Stimulated activated naive B cell treated with anti-CD40 and anti-IgM and Interleukin-4, amounts not matched to agents 10 μg/mL and 1 μg/mL and 100 μg/mL, for 72 hours (primary cell): Measurements from ENCODE around the gene SNX18.
"Not testable (repeated sequence)": the region's sequence is repeated elsewhere in the genome, so short reads cannot be mapped to it uniquely, and the experiment has no call there.

Experiments used
- ATAC-seq, 2 donors: fragments of 150-1000 bp; cut with Tn5 transposase; replicated peaks; 2 replicates each; pipeline ENCODE4 v1.10.0; 2021; ENCODE audit warnings: moderate library complexity in 1 of 2
- DNase-seq: peaks from one replicate; pipeline ENCODE4 v3.0.0; 2021
- H3K27ac Mint-ChIP-seq: one replicate; pipeline ENCODE4 v1.8.0; 2022; ENCODE audit warnings: mild to moderate bottlenecking, mixed read lengths
- H3K27me3 Mint-ChIP-seq, 2 donors: one replicate each; pipeline ENCODE4 v1.8.0; 2022; ENCODE audit warnings: mixed read lengths in 2 of 2
- H3K36me3 Mint-ChIP-seq, 2 donors: one replicate each; pipeline ENCODE4 v1.8.0; 2022; ENCODE audit warnings: mixed read lengths in 2 of 2, mild to moderate bottlenecking in 1 of 2
- H3K4me1 Mint-ChIP-seq, 2 donors: one replicate each; pipeline ENCODE4 v1.8.0; 2022; ENCODE audit warnings: mixed read lengths in 2 of 2, mild to moderate bottlenecking in 1 of 2
- H3K4me3 Mint-ChIP-seq, 2 donors: one replicate each; pipeline ENCODE4 v1.8.0; 2022; ENCODE audit warnings: mild to moderate bottlenecking in 2 of 2, mixed read lengths in 2 of 2, moderate library complexity in 1 of 2
- H3K9me3 Mint-ChIP-seq, 2 donors: one replicate each; pipeline ENCODE4 v1.8.0; 2022; ENCODE audit warnings: mixed read lengths in 2 of 2, mild to moderate bottlenecking in 1 of 2

The SNX18 gene

DNA sequence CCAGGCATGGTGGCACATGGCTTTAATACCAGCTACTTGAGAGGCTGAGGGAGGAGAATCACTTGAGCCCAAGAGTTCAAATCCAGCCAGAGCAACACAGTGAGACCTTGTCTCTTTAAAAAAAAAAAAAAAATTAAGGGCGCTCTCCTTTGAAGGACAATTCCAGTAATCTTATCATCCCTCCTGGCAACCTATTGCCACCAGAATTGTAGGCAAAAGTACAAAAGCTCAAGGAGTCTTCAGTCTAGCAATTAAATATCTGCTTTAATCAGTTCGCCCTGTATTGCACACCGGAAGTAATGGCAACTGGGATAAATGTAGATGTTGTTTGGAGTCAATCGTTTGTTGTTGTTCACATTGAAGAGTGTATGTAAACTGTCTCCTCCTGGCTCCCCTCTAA, 7.7 kb downstream of the SNX18 start:
- H3K27me3 Mint-ChIP-seq = no peaks in the 10 kb centered on the region
- H3K4me3 Mint-ChIP-seq = no peak overlapping the region
- H3K9me3 Mint-ChIP-seq = no peaks in the 10 kb centered on the region
- DNase-seq (no peak), ATAC-seq (no peak)
- H3K36me3 Mint-ChIP-seq = peaks cover 20 to 31% of the 10 kb centered on the region in 2 donors
- H3K4me1 Mint-ChIP-seq = peaks cover 16 to 33% of the 10 kb centered on the region in 2 donors
- no peak overlapping the region for H3K27ac Mint-ChIP-seq

- no peak for DNase-seq
- Mint-ChIP-seq H3K27me3 (no peaks in the 10 kb centered on the region), H3K27ac (no peak overlapping the region), H3K4me1 (peaks cover 12 to 30% of the 10 kb centered on the region in 2 donors), H3K36me3 (peaks cover 17 to 26% of the 10 kb centered on the region in 2 donors), H3K9me3 (no peaks in the 10 kb centered on the region), H3K4me3 (no peak overlapping the region)
- ATAC-seq = no peak
Measured at GRCh38 chr5:54525692-54526091, 8.1 kb downstream of the SNX18 start.

- H3K36me3 Mint-ChIP-seq = peaks cover 22 to 31% of the 10 kb centered on the region in 2 donors
- no peak overlapping the region for H3K4me3 Mint-ChIP-seq
- H3K4me1 Mint-ChIP-seq = peaks cover 15 to 34% of the 10 kb centered on the region in 2 donors
- DNase-seq (no peak), ATAC-seq (no peak)
- no peaks in the 10 kb centered on the region for H3K9me3 Mint-ChIP-seq
- no peak overlapping the region for H3K27ac Mint-ChIP-seq
- H3K27me3 Mint-ChIP-seq = no peaks in the 10 kb centered on the region
Measured at GRCh38 chr5:54526604-54527288, 9.2 kb downstream of the SNX18 start.

- no peaks in the 10 kb centered on the region for H3K27me3 Mint-ChIP-seq
- DNase-seq = no peak
- H3K4me1 Mint-ChIP-seq = peaks cover 24 to 26% of the 10 kb centered on the region in 2 donors
- H3K4me3 Mint-ChIP-seq = no peak overlapping the region
- no peaks in the 10 kb centered on the region for H3K9me3 Mint-ChIP-seq
- H3K36me3 Mint-ChIP-seq = peaks cover 23 to 27% of the 10 kb centered on the region in 2 donors
- H3K27ac Mint-ChIP-seq = no peak overlapping the region
- ATAC-seq = no peak
Measured at GRCh38 chr5:54528633-54529209, 11.2 kb downstream of the SNX18 start.

DNA sequence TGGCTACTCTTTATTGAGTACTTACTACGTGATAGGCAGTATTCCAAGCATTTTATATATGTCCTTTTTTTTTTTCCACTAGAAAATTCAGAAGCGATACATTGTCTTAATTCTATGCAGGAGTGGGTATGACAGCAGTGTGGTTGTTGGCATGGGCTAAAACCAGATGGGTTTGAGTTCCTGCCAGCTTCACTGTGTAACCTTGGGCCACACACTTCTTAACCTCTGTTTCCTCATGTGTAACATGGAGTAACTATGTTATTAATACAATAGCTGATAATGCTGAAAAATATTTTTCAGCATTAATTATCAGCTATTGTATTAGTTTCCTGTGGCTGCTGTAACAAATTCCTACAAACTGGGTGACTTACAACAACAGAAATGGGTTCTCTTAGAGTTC, 12.0 kb downstream of the SNX18 start:
- H3K27ac Mint-ChIP-seq = no peak overlapping the region
- peaks cover 27 to 33% of the 10 kb centered on the region in 2 donors for H3K4me1 Mint-ChIP-seq
- H3K36me3 Mint-ChIP-seq = peaks cover 18 to 29% of the 10 kb centered on the region in 2 donors
- no peak for DNase-seq
- no peak overlapping the region for H3K4me3 Mint-ChIP-seq
- no peaks in the 10 kb centered on the region for H3K9me3 Mint-ChIP-seq
- H3K27me3 Mint-ChIP-seq = no peaks in the 10 kb centered on the region
- no peak for ATAC-seq

DNA sequence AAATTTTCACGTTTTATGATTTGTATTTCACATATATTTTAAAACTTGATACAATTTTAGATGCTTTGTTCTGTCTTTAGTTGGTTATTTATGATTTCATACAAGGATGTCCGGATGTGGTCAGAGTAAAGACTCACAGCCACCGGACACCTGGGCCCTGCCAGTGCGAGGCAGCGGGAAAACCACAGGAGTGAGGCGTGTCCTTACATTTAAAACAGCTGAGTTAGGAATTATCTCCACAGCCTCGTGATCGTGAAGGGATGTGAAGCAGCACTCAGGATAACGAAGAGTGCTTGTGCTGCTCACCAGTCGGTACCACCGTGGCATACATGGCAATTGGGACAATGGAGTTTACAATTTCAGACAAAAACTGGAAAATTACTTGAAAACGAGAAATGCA, 14.0 kb downstream of the SNX18 start:
- peaks cover 21 to 41% of the 10 kb centered on the region in 2 donors for H3K36me3 Mint-ChIP-seq
- peak overlapping the region; percentile 75 for H3K27ac Mint-ChIP-seq
- no peak for ATAC-seq
- H3K27me3 Mint-ChIP-seq = no peaks in the 10 kb centered on the region
- peaks cover 30 to 50% of the 10 kb centered on the region in 2 donors for H3K4me1 Mint-ChIP-seq
- no peaks in the 10 kb centered on the region for H3K9me3 Mint-ChIP-seq
- peak overlapping the region in 1 of 2 donors; percentile 31 for H3K4me3 Mint-ChIP-seq
- no peak for DNase-seq

DNA sequence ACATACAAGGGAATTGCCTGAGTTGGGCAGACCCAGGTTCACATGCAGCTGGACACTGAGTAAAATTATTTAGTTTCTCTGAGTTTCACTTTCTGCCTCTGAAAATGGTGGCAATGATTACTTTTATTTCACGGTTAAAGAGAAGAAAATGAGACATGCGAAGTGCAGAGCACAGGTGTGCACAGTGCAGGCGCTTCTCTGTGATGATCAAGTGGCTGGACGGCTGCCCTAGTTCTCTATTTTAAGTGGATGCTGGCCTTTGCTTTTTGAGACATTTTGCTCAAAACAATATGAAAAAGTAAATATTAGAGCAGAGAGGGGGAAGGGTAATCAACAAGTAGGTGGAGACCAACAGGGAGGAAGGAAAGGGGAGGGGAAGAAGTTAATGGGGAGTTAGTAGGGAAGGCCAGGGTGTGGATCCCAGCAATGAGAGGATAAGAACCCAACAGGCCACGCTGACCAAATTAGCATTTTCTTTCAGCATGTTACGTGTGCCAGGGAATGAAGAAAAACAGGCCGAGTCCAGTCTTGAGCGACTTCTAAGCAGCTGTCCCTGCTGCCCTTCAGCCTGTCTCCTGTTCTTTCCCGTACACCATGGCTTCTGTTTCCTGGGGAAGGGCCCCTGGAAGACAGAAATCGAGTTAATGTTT, 16.1 kb downstream of the SNX18 start:
- Mint-ChIP-seq H3K27ac (peak overlapping the region; percentile 89), H3K4me3 (no peak overlapping the region), H3K36me3 (peaks cover 21 to 46% of the 10 kb centered on the region in 2 donors), H3K4me1 (peaks cover 42 to 70% of the 10 kb centered on the region in 2 donors), H3K9me3 (no peaks in the 10 kb centered on the region), H3K27me3 (no peaks in the 10 kb centered on the region)
- no peak for ATAC-seq
- no peak for DNase-seq

GRCh38 chr5:54534191-54535004, 16.8 kb downstream of the SNX18 start:
- Mint-ChIP-seq H3K9me3 (no peaks in the 10 kb centered on the region), H3K4me3 (peak overlapping the region in 1 of 2 donors; percentile 9), H3K36me3 (peaks cover 26 to 51% of the 10 kb centered on the region in 2 donors), H3K27me3 (no peaks in the 10 kb centered on the region), H3K4me1 (peaks cover 47 to 75% of the 10 kb centered on the region in 2 donors), H3K27ac (peak overlapping the region; percentile 87)
- ATAC-seq = no peak
- no peak for DNase-seq

- Mint-ChIP-seq H3K4me1 (peaks cover 45 to 79% of the 10 kb centered on the region in 2 donors), H3K27me3 (no peaks in the 10 kb centered on the region), H3K27ac (no peak overlapping the region), H3K36me3 (peaks cover 33 to 56% of the 10 kb centered on the region in 2 donors), H3K9me3 (no peaks in the 10 kb centered on the region), H3K4me3 (no peak overlapping the region)
- ATAC-seq (no peak), DNase-seq (no peak)
Measured at GRCh38 chr5:54535149-54535844, 17.7 kb downstream of the SNX18 start.

DNA sequence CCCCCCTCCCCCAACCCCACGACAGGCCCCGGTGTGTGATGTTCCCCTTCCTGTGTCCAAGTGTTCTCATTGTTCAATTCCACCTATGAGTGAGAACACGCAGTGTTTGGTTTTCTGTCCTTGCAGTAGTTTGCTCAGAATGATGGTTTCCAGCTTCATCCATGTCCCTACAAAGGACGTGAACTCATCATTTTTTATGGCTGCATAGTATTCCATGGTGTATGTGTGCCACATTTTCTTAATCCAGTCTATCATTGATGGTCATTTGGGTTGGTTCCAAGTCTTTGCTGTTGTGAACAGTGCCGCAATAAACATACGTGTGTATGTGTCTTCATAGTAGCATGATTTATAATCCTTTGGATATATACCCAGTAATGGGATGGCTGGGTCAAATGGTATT, 18.8 kb downstream of the SNX18 start:
- Mint-ChIP-seq H3K4me1 (peaks cover 44 to 75% of the 10 kb centered on the region in 2 donors), H3K36me3 (peaks cover 30 to 51% of the 10 kb centered on the region in 2 donors)
- DNase-seq, H3K9me3 Mint-ChIP-seq, ATAC-seq, H3K27me3 Mint-ChIP-seq, H3K4me3 Mint-ChIP-seq, H3K27ac Mint-ChIP-seq: not testable (repeated sequence)

- Mint-ChIP-seq H3K4me1 (peaks cover 42 to 74% of the 10 kb centered on the region in 2 donors), H3K27ac (peak overlapping the region; percentile 60), H3K36me3 (peaks cover 25 to 47% of the 10 kb centered on the region in 2 donors)
- H3K4me3 Mint-ChIP-seq, H3K27me3 Mint-ChIP-seq, DNase-seq, ATAC-seq, H3K9me3 Mint-ChIP-seq: not testable (repeated sequence)
Measured at GRCh38 chr5:54536861-54537260, 19.3 kb downstream of the SNX18 start.

GRCh38 chr5:54537725-54538124, 20.2 kb downstream of the SNX18 start:
- H3K4me1 Mint-ChIP-seq = peaks cover 48 to 75% of the 10 kb centered on the region in 2 donors
- DNase-seq (no peak), ATAC-seq (no peak)
- H3K36me3 Mint-ChIP-seq = peaks cover 24 to 47% of the 10 kb centered on the region in 2 donors
- H3K27ac Mint-ChIP-seq = no peak overlapping the region
- no peaks in the 10 kb centered on the region for H3K9me3 Mint-ChIP-seq
- no peaks in the 10 kb centered on the region for H3K27me3 Mint-ChIP-seq
- H3K4me3 Mint-ChIP-seq = no peak overlapping the region

DNA sequence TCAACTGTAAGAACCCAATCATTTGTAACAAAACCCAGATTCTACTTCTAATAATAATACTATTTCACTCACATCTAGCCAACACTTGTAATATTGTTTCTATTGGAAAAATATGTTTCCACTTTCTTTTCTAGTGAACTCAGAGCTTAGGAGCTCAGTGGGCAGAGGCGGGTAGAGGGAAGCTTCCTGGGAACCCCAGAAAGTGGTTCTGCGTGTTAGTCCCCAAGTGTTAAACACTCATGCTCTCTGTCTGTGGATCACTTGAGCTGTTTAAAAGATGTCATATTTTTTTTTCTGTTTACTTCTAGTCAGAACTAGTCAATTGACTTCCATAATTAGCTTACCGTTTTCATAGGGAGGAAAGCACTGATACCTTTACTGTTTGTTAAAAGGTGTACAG, 20.6 kb downstream of the SNX18 start:
- Mint-ChIP-seq H3K36me3 (peaks cover 24 to 50% of the 10 kb centered on the region in 2 donors), H3K9me3 (no peaks in the 10 kb centered on the region), H3K4me3 (no peak overlapping the region), H3K4me1 (peaks cover 48 to 75% of the 10 kb centered on the region in 2 donors), H3K27me3 (no peaks in the 10 kb centered on the region), H3K27ac (no peak overlapping the region)
- DNase-seq (no peak), ATAC-seq (no peak)

DNA sequence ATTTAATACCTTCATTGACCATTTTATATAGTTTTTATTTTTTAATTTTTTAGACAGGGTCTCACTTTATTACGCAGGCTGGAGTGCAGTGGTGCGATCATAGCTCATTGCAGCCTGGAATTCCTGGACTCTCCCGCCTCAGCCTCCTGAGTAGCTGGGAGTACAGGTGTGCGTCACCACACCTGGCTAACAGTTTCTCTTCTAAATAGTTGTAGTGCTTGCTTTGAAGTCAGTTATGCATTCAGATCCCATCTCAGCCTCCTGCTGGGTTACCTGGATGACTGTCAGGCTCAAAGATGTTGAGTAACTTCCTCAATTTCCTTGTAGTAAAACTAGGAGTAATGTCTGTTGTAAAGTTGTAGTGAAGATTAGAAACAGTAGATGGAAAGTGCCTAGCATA, 21.4 kb downstream of the SNX18 start:
- Mint-ChIP-seq H3K27ac (no peak overlapping the region), H3K9me3 (no peaks in the 10 kb centered on the region), H3K4me3 (no peak overlapping the region), H3K36me3 (peaks cover 21 to 44% of the 10 kb centered on the region in 2 donors), H3K4me1 (peaks cover 41 to 66% of the 10 kb centered on the region in 2 donors), H3K27me3 (no peaks in the 10 kb centered on the region)
- DNase-seq (no peak), ATAC-seq (no peak)
